Uterus (tissue), 2 donors: Measurements from ENCODE around the gene DRG2.

Experiments
- CTCF ChIP-seq, 4 experiments: fragments of 200-600 bp in 2 of 4; fragments of 450-650 bp in 2 of 4; sonication (generic) in 2 of 4; IDR thresholded peaks; one replicate each; pipeline ENCODE4 v1.5.1; 2016 to 2019; ENCODE audit warnings: antibody characterized with exemption in 4 of 4, mild to moderate bottlenecking in 2 of 4, moderate library complexity in 1 of 4
- POLR2A ChIP-seq, 2 donors: fragments of 450-650 bp; IDR thresholded peaks; one replicate each; pipeline ENCODE4 v1.6.1; 2016; ENCODE audit warnings: antibody characterized with exemption in 2 of 2, mild to moderate bottlenecking in 1 of 2, moderate library complexity in 1 of 2

DNA sequence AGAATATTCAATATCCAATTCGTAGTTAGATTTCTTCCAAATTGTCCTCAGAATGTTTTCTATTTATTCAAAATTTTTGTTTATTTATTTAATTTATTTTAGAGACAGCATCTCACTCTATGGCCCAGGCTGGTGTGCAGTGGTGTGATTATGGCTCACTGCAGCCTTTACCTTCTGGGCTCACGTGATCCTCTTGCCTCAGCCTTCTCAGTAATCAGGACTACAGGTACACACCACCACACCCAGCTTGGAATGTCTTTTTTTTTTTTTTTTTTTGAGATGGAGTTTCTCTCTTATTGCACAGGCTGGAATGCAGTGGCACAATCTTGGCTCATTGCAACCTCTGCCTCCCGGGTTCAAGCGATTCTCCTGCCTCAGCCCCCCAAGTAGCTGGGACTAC is 3.5 kb upstream of the DRG2 start:
- TF ChIP-seq CTCF (IDR thresholded peaks at IDR 0.05): no peak
- no peak for TF ChIP-seq POLR2A (IDR thresholded peaks at IDR 0.05)
